ENCODE measurements around the gene ZNF205.

ZNF205 gene

DNA sequence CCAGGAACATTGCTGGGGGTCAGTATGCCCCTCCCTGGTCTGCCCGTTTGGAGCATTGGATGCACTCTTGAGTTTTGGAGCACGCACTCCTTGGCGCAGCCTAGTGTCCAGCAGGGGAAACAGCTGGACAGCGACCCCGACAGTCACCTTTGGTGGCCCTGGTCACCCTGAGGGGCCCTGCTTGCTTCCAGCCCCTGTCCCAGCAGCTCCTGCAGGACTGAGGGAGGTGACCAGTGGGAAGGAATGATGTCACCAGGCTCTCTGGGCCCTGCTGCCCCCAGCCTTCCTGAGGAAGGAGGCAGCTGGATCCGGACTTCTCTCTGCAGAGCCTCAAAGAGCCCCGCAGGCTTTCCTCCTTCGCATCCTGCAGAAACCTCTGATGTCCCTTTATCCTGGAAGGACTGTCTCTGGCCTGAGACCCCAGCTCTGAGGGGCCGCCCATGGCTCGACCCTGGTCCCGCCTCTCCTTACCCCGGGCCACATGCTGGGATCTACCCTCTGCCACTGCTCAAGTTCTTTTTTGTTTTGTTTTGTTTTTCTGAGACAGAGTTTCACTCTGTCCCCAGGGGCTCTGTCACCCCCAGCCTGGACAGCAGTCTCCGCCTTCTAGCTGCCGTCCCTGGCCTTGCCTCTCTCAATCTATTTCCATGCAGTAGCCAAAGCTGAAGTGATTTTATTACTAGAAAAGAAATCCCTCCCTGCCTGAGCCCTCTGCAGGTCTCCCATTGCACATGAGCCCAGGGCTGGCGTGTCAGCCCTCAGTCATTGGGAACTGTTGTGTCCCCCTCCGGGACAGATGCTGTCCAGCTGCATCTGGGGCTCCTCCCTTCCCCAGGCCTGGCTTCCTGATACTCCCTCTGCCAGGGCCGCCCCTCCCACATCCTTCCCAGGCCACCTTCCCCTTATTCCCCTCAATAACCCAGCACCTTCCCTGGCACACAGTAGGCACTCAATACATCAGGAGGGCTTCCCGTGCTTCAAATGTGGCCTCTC is 24.8 kb upstream of the ZNF205 start:
- DNase-seq (ENCODE audit: low read depth): no peak
- TF ChIP-seq, protein P1, sequence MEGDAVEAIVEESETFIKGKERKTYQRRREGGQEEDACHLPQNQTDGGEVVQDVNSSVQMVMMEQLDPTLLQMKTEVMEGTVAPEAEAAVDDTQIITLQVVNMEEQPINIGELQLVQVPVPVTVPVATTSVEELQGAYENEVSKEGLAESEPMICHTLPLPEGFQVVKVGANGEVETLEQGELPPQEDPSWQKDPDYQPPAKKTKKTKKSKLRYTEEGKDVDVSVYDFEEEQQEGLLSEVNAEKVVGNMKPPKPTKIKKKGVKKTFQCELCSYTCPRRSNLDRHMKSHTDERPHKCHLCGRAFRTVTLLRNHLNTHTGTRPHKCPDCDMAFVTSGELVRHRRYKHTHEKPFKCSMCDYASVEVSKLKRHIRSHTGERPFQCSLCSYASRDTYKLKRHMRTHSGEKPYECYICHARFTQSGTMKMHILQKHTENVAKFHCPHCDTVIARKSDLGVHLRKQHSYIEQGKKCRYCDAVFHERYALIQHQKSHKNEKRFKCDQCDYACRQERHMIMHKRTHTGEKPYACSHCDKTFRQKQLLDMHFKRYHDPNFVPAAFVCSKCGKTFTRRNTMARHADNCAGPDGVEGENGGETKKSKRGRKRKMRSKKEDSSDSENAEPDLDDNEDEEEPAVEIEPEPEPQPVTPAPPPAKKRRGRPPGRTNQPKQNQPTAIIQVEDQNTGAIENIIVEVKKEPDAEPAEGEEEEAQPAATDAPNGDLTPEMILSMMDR (IDR thresholded peaks at IDR 0.05; ENCODE audit: low read depth, low read length, missing control alignments): peak; percentile 32
- H3K4me3 ChIP-seq (ENCODE audit: low read depth, low read length): no peak overlapping the region

DNA sequence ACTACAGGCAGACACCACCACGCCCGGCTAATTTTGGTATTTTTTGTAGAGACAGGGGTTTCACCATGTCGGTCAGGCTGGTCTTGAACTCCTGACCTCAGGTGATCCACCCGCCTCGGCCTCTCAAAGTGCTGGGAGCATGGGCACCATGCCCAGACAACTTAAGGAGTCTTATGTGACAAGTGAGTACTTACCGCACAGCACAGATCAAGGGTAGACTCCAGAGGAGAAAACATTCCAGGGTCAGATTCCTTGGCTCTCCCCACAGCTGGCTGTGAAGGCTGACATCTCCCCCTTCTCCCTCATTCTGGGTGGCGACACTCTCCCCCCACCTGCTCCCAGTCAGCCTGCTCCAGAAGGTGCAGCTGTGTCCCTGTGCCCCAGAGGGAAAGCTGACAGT is 23.9 kb upstream of the ZNF205 start:
- no peak for DNase-seq (ENCODE audit: low read depth)
- H3K4me3 ChIP-seq (ENCODE audit: low read depth, low read length): no peak overlapping the region

DNA sequence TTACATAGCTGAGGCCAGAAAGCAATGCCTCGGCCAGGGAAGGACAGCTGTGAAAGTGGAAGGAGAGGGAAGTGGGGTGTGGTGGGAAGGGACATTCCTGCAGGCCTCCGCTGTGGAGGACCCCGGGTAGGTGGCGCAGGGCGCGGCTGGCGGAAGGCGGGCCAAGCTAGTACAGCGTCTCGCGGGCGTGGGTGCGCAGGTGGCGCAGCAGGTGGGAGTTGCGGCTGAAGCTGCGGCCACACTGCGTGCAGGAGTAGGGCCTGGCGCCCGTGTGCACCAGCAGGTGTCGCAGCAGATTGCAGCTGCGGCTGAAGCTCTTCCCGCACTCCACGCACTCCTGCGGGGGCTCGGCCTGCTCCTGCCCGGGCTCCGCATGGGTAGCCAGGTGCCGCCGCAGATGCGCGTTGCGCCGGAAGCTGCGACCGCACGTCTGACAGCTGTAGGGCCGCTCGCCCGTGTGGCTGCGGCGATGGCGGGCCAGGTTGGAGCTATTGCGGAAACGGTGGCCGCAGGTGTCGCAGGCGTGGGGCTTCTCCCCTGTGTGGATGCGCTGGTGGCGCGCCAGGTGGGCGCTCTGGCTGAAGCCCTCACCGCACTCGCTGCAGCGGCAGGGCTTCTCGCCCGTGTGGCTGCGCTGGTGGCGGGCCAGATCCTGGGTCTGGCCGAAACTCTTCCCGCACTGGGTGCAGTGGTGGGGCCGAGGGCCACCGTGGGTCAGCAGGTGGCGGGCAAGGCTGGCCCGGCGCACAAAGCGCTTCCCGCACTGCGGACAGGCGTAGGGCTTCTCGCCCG is 23.3 kb upstream of the ZNF205 start:
- no peak for DNase-seq (ENCODE audit: low read depth)
- TF ChIP-seq, protein P1 (IDR thresholded peaks at IDR 0.05; ENCODE audit: low read depth, low read length, missing control alignments): no peak
- no peak overlapping the region for H3K4me3 ChIP-seq (ENCODE audit: low read depth, low read length)

More for the DNA sequence above, 23.9 kb upstream of the ZNF205 start:
- TF ChIP-seq, protein P1 (IDR thresholded peaks at IDR 0.05; ENCODE audit: low read depth, low read length, missing control alignments): no peak

DNA sequence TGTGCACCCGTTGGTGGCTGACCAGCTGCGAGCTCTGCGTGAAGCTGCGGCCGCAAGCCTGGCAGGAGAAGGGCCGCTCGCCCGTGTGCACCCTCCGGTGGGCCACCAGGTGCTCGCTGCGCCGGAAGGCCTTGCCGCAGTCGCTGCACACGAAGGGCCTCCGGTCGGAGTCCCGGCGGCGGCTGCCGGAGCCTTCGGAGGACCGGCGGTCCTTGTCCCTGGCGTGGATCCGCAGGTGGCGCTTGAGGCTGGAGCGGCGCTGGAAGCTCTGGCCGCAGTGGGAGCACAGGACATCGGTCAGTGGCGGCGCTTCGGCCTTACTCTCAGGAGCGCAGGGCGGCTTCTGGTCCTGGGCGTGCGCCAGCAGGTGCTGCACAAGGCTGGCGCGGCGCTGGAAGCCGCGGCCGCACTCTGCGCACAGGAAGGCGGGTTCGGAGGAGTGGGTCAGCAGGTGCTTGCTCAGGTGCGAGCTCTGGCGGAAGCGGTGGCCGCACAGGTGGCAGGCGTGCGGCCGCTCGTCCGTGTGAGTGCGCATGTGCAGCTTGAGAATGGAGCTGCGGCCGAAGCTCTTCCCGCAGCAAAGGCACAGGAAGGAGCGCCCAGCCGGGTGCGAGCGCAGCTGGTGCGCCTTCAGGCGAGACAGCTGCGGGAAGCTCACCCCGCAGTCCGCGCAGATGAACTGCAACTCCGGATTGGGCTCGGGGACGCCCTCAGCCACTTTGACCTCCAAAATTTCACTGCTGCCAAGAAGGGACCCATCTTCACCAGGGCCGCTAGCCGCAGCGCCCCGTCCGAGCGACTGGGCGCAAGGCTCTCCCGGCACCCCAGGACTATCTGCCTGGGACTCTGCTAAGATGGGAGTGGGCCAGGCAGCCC is 22.4 kb upstream of the ZNF205 start:
- no peak overlapping the region for H3K4me3 ChIP-seq (ENCODE audit: low read depth, low read length)
- TF ChIP-seq, protein P1 (IDR thresholded peaks at IDR 0.05; ENCODE audit: low read depth, low read length, missing control alignments): no peak
- DNase-seq (ENCODE audit: low read depth): no peak

- H3K4me3 ChIP-seq (ENCODE audit: low read depth, low read length): no peak overlapping the region
- DNase-seq (ENCODE audit: low read depth): no peak
- TF ChIP-seq, protein P1 (IDR thresholded peaks at IDR 0.05; ENCODE audit: low read depth, low read length, missing control alignments): no peak
These were observed 20.8 kb upstream of the ZNF205 start for GRCh38 chr16:3091551-3091950.

GRCh38 chr16:3092501-3092941 is 19.9 kb upstream of the ZNF205 start:
- no peak for DNase-seq (ENCODE audit: low read depth)
- TF ChIP-seq, protein P1 (IDR thresholded peaks at IDR 0.05; ENCODE audit: low read depth, low read length, missing control alignments): no peak
- no peak overlapping the region for H3K4me3 ChIP-seq (ENCODE audit: low read depth, low read length)

Measured in GM12864 (cell line).